Cardiac fibroblast (primary cell): ENCODE measurements around the gene ORAI1.
"Not testable (repeated sequence)": the region's sequence is repeated elsewhere in the genome, so short reads cannot be mapped to it uniquely, and the experiment has no call there.

ENCODE experiments used
- DNase-seq, 2 donors: peaks; one replicate each; pipeline versions ENCODE4 v3.0.0 to v3.0.0-alpha.2; 2010; ENCODE audit warnings: low read depth in 2 of 2
- H3K4me3 ChIP-seq, 2 donors: replicated peaks in 1 of 2; 1 replicate in 1 of 2; 2 replicates in 1 of 2; pipeline ENCODE4 v1.5.1; 2011; ENCODE audit warnings: low read depth in 2 of 2, low read length in 2 of 2, mild to moderate bottlenecking in 2 of 2, moderate library complexity in 1 of 2
- CTCF ChIP-seq: IDR thresholded peaks from one replicate; pipeline ENCODE4 v1.5.1; 2011; ENCODE audit warnings: low read depth, mild to moderate bottlenecking, low read length, inconsistent platforms

The ORAI1 gene

DNA sequence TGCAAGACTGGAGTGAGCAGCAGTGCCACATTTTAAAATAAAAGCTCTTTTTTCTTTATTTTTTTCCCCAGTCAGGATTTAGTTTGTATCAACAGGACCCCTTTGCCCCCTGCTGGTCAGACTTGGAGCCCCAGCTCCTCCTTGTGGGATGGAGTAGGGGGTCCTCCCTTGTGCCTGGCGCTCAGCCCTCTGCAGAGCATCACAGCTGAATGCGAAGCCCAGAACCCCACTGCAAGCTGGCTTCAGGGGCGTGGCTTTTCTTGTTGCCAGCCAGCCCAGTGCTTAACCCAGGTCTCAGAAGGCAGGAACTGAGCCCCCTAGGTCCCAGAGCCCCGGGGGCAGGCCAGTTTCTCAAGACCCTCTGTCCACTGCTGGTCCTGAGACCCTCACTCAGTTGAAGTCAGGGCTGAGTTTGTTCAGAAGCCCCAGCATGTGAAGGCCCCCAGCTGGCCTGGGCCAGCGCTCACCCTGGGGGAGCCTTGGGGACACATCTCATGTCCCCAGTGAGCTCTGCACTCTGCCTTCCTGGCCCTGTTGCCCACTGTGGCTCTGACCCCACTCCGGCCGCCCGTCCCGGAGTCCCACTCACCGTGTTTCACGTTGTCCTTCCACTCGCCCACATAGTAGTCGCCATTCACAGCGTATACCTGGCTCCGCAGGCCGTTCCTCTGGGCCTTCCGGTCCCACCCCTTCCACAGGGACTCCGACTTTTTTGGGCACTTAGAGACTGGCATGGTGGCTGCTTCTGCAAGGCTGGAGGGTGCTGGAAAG, 42.6 kb downstream of the ORAI1 start:
- peak; percentile 44 to 55 for DNase-seq
- peak; percentile 65 for TF ChIP-seq CTCF
- H3K4me3 ChIP-seq = no peak overlapping the region

DNA sequence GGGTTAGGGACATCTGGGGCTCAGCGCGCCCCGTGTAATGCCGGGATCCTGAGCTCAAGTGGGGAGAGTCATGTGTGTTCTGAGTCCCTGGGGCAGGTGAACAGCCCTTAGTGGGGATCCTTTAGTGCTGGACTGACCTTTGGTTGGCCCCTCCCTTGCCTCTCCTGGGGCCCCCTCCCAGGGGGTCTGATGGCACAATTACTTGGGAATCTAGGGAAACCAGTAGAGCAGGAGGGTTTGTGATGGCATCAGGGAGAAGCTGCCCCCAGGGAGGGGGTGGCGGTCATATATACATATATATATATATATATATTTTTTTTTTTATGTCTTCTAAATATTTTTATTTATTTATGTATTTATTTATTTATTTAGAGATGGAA, 43.2 kb downstream of the ORAI1 start, which contains the start of gene MORN3:
TSS of gene MORN3 (minus strand) at position 134 of the 380 bp plus-strand sequence. CDS start 171 bp downstream, outside the sequence.
- no peak within 1 kb of the TSS for H3K4me3 ChIP-seq
- no peak for TF ChIP-seq CTCF
- DNase-seq = no peak

- no peak for TF ChIP-seq CTCF
- no peak for DNase-seq
- H3K4me3 ChIP-seq = no peak overlapping the region
Measured at GRCh38 chr12:121673013-121673511, 46.7 kb downstream of the ORAI1 start.

GRCh38 chr12:121676190-121676589, 49.9 kb downstream of the ORAI1 start:
- no peak for DNase-seq
- H3K4me3 ChIP-seq = no peak overlapping the region
- TF ChIP-seq CTCF = no peak

GRCh38 chr12:121678305-121678704, 52.0 kb downstream of the ORAI1 start:
- no peak for DNase-seq
- TF ChIP-seq CTCF = no peak

DNA sequence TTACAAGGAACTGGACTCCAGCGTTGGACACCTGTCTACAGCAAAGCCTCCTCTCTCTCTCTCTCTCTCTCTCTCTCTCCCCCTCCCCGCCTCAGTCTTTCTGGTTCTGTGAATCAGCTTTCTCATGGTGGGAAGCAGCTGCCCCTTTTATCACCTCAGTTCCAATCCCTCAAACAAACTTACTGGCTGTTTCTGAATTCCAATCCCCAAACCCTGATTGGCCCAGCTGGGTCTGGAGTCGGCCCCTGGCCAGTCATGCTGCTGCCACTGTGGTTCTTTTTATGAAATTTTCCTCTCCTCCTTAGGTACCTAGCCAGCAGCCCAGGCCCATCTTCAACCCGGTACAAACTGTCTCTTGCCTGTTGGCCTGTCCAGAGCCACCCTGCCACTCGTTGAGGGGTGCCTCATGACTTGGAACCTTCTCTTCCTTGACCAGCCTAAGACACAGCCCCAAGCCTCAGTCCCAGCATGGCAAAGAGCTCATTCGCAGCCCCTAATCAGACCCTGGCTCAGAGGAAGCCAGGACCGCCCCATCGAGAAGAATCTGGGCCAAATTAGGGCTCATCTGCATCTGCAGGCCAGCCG, 52.5 kb downstream of the ORAI1 start:
- H3K4me3 ChIP-seq = no peak overlapping the region
- no peak for DNase-seq

More at GRCh38 chr12:121678305-121678704, 52.0 kb downstream of the ORAI1 start:
- H3K4me3 ChIP-seq = no peak overlapping the region

DNA sequence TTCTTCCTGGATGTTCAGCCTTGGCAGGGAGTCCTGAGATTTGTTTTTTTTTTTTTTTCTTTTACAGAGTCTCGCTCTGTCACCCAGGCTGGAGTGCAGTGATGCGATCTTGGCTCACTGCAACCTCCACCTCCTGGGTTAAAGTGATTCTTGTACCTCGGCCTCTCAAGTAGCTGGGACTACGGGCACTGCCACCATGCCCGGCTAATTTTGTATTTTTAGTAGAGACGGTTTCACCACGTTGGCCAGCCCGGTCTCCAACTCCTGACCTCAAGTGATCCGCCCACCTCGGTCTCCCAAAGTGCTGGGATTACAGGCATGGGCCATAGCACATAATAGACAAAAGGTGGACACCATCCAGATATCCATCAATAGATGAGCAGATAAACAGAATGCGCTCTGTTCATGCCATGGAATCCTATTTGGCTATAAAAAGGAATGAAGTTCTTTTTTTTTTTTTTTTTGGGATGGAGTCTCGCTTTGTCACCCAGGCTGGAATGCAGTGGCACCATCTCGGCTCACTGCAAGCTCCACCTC, 53.4 kb downstream of the ORAI1 start:
- not testable (repeated sequence) for H3K4me3 ChIP-seq, DNase-seq

More for the DNA sequence above, 52.5 kb downstream of the ORAI1 start:
- no peak for TF ChIP-seq CTCF
